ENCODE measurements around the gene UHRF2.
A peak's percentile ranks its signal among the peaks of the same experiment; 100 is the strongest.

Gene UHRF2

DNA sequence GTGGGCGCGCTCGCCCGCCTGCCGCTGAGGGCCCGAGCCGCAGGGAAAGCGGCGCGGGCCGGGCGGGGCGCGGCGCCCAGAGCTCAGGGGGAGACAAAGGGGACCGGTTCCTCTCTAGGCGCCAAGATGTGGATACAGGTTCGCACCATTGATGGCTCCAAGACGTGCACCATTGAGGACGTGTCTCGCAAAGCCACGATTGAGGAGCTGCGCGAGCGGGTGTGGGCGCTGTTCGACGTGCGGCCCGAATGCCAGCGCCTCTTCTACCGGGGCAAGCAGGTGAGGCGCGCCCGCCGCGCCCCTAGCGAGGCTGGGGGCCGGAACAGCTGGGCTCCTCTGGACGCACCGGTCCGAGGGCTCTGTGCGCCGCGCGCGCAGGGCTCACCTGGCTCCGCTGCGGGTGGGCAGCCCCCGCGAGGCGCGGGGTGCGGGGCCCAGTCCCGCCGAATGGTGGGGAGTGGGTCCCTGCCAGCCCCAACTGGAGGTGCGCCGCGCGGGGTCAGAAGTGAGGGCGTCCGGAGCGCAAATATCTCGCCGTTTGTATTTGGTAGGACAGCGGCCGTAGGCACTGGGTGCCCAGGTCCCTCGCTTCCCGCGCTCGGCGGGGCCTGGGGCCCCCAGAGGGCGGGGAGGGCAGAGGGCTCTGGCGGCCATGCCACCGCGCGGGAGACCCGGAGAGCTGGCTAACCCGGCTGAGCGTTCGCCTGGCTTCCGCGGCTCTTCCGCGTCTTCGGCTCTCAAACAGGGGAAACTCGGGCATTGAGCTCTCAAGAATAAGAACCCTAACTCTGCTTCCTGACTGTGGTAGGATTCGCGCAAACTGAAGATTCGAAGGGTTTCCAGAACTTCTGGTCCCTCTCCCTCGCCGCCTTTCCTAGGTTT is 607 bp downstream of the UHRF2 start:
- Mint-ChIP-seq H3K27me3 (no peaks in the 10 kb centered on the region), H3K4me1 (ENCODE audit: low read depth) (peaks cover 41% of the 10 kb centered on the region), H3K4me3 (peak overlapping the region; percentile 84), H3K9me3 (no peaks in the 10 kb centered on the region), H3K27ac (peak overlapping the region; percentile 85), H3K36me3 (ENCODE audit: low read depth) (peaks cover 36% of the 10 kb centered on the region)
- DNase-seq, result peak; percentile 65

DNA sequence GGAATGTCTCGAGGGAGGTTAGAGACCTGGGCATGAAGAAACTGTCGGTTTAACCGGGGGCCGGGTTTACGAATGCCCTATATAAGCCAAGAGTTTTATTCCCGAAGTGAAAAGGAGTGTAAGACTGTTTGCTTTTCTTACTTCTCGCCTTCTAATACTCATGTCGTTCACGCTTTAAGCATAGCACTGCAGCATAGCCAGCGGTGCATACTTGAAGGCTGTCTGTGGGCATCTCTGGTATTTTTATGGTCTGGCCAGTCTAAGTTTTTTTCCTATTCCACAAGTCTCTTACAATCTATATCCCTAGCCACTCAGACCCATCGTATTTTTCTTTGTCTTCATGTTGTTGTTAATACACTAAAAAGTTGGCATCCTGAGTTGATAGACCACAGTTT is 1.2 kb downstream of the UHRF2 start:
- Mint-ChIP-seq H3K9me3 (no peaks in the 10 kb centered on the region), H3K27ac (peak overlapping the region; percentile 66), H3K36me3 (ENCODE audit: low read depth) (peaks cover 42% of the 10 kb centered on the region), H3K4me1 (ENCODE audit: low read depth) (peaks cover 47% of the 10 kb centered on the region), H3K27me3 (no peaks in the 10 kb centered on the region), H3K4me3 (peak overlapping the region; percentile 84)
- DNase-seq, result no peak

DNA sequence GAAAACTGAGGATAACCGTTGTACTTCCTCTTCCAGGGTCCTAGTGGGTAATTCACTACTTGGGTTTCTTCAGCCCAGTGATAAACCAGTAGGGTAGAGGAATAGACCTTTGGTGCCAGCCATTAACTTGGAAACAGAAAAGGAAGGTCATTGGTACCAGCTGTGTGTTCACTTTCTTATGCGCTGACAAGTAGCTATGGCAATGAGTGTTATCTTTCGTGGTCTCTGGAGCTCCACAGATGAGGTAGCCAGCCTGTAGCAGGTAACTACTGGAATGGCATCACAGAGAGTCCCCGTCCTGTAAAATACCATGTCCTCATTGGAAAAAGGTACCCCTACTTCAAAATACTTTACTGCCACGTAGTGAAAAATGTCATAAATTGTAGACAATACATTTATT is 2.3 kb downstream of the UHRF2 start:
- Mint-ChIP-seq H3K36me3 (ENCODE audit: low read depth) (peaks cover 43% of the 10 kb centered on the region), H3K9me3 (no peaks in the 10 kb centered on the region), H3K27ac (peak overlapping the region; percentile 66), H3K27me3 (no peaks in the 10 kb centered on the region), H3K4me3 (peak overlapping the region; percentile 84), H3K4me1 (ENCODE audit: low read depth) (peaks cover 53% of the 10 kb centered on the region)
- DNase-seq, result no peak

DNA sequence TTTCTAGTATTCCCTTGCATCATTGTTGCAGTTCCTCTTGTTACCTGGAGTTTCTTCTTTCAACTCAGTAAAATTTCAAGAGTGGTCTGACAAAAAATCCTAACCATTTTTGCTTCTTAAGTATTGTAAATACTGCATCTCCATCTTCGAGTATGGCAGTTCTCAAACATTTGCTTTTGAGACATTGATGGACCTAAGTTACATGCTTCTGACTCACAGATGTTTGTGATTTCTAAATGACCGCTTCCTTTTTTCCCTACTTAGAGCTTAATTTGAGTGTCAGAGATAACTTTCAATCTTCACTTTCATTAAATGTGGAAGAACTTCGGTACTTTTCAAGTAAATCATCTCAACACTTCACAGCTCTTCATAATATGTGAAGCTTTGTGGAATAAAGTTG is 4.2 kb downstream of the UHRF2 start:
- DNase-seq, result no peak
- Mint-ChIP-seq H3K4me1 (ENCODE audit: low read depth) (peaks cover 65% of the 10 kb centered on the region), H3K4me3 (peak overlapping the region; percentile 58), H3K27ac (peak overlapping the region; percentile 94), H3K36me3 (ENCODE audit: low read depth) (peaks cover 61% of the 10 kb centered on the region), H3K27me3 (no peaks in the 10 kb centered on the region), H3K9me3 (no peaks in the 10 kb centered on the region)

DNA sequence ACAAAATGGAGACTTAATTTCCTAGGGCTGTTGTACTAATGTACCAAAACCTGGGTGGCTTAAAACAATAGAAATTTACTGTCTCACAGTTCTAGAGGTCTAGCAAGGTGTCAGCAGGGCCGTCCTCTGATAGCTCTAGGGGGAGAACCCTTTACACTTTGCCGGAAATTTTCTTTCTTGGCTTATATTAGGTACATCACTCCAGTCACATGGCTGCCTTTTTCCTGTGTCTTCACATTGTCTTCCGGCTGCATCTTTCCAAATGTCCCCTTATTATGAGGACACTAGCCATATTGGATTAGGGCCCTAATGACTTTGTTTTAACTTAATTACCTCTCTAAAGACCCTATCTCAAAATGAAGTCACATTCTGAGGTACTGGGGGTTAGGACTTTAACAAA is 5.8 kb downstream of the UHRF2 start:
- no peak for DNase-seq
- peaks cover 72% of the 10 kb centered on the region for H3K36me3 Mint-ChIP-seq (ENCODE audit: low read depth)
- no peaks in the 10 kb centered on the region for H3K27me3 Mint-ChIP-seq
- no peaks in the 10 kb centered on the region for H3K9me3 Mint-ChIP-seq
- peaks cover 71% of the 10 kb centered on the region for H3K4me1 Mint-ChIP-seq (ENCODE audit: low read depth)
- peak overlapping the region; percentile 66 for H3K4me3 Mint-ChIP-seq
- peak overlapping the region; percentile 94 for H3K27ac Mint-ChIP-seq

DNA sequence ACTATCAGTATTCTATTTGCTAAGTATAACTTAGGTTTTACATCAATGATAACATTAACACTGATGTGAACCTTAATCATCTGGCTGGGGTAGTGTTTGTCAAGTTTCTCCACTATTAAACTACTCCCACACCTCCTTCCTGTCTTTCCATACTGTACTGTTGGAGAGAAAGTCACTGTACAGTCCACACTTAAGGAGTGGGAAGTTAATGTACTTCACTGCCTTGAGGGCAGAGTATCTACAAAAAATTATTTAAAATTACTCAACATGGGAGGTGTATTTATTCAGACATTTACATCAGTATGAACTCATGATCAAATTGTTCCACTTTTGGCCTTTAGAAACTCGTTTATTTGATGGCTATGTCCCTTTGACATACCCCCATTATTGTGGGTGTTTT is 11.9 kb downstream of the UHRF2 start:
- peaks cover 81% of the 10 kb centered on the region for H3K36me3 Mint-ChIP-seq (ENCODE audit: low read depth)
- peaks cover 69% of the 10 kb centered on the region for H3K4me1 Mint-ChIP-seq (ENCODE audit: low read depth)
- no peak for DNase-seq
- H3K4me3 Mint-ChIP-seq, result no peak overlapping the region
- H3K9me3 Mint-ChIP-seq, result no peaks in the 10 kb centered on the region
- no peak overlapping the region for H3K27ac Mint-ChIP-seq
- no peaks in the 10 kb centered on the region for H3K27me3 Mint-ChIP-seq

DNA sequence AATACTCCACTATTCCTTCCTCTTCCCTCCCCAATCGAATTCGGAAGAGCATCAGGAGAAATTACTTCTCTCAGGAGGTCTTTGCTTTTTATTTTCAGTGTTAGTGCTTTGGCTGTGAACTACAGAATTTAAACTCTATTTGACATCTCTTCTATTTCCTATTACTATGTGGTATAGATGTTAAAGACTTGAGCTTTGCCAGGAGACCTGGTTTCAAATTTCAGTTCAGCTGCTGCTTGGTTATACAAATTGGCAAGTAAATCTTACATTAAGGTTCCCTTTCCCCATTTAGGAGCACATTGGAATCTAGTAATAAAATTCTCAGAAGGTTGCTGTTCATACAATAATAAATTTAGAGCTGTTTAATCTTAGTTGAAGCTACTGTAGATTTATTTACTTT is 13.1 kb downstream of the UHRF2 start:
- peak overlapping the region; percentile 39 for H3K27ac Mint-ChIP-seq
- H3K36me3 Mint-ChIP-seq (ENCODE audit: low read depth), result peaks cover 79% of the 10 kb centered on the region
- H3K4me1 Mint-ChIP-seq (ENCODE audit: low read depth), result peaks cover 71% of the 10 kb centered on the region

DNA sequence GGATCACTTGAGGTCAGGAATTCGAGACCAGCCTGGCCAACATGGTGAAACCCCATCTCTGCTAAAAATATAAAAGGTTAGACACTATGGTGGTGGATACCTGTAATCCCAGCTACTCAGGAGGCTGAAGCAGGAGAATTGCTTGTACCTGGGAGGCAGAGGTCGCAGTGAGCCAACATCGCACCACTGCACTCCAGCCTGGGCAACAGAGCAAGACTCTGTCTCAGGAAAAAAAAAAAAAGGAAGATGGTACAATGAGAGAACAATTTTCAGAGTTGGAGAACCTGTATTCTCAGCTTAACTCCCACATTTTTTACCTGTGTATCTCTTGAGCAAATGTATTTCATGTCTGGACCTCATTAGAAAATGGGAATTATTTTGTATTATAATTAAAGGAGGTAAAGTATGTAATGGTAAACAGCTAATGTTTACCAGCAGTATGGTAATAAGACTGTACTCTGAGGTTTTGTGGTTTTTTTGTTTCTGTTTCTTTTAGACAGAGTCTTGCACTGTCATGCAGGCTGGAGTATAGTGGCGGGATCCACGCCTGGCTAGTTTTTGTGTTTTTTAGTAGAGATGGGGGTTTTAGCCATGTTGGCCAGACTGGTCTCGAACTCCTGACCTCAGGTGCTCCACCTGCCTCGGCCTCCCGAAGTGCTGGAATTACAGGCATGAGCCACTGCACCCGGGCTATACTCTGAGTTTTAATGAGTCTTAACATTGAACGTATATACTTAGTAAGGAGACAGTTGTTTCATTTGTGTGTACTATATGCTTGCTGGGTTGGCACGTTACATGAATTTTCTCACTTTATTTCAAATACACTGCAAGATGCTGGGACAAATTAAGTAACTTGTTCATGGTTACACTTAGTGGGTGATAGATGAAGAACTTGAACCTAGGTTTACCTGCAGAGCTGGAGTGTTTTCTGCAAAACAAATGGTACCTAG is 16.2 kb downstream of the UHRF2 start:
- Mint-ChIP-seq H3K9me3 (no peaks in the 10 kb centered on the region), H3K36me3 (ENCODE audit: low read depth) (peaks cover 80% of the 10 kb centered on the region), H3K4me3 (peak overlapping the region; percentile 36), H3K27ac (peak overlapping the region; percentile 77), H3K4me1 (ENCODE audit: low read depth) (peaks cover 80% of the 10 kb centered on the region), H3K27me3 (no peaks in the 10 kb centered on the region)
- peak; percentile 38 for DNase-seq

More for the DNA sequence above, 13.1 kb downstream of the UHRF2 start:
- no peak for DNase-seq
- Mint-ChIP-seq H3K4me3 (no peak overlapping the region), H3K27me3 (no peaks in the 10 kb centered on the region), H3K9me3 (no peaks in the 10 kb centered on the region)

DNA sequence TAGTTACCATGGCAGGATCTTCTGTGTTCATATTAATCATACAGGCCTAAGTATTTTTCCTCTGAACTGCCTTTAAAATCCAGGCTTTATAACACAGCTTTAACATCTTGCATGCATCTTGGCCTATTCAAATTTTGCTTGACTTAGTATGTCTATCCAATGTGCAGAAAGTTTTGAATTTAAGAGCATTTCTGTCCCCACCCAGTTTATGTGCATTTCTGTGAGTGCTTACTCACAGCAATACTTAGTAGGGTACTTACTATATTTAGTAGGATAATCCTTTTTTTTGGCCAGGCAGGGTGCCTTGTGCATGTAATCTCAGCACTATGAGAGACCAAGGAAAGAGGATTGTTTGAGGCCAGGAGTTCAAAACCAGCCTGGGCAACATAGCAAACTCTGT is 18.0 kb downstream of the UHRF2 start:
- Mint-ChIP-seq H3K9me3 (no peaks in the 10 kb centered on the region), H3K27me3 (no peaks in the 10 kb centered on the region), H3K27ac (peak overlapping the region; percentile 41), H3K4me1 (ENCODE audit: low read depth) (peaks cover 73% of the 10 kb centered on the region), H3K4me3 (no peak overlapping the region), H3K36me3 (ENCODE audit: low read depth) (peaks cover 79% of the 10 kb centered on the region)
- no peak for DNase-seq

DNA sequence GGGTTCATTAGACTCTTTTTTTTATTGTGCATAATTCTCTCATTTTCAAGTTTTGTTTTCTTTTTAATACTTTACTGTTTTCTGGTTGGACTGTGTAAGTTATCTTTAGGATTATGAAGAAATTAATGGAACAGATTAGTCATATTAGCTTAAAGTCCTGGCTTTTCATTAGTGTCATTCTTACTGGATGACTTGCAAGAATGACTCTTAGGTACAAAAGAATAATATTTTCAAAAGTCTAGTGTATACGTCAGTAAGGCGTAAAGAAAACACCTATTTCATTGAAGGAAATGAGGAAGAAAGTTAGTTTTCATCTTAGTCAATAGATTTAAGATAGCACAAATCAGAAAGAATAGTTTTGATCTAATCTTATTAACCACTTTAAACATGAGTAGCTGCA is 20.4 kb downstream of the UHRF2 start:
- Mint-ChIP-seq H3K4me1 (ENCODE audit: low read depth) (peaks cover 76% of the 10 kb centered on the region), H3K27me3 (no peaks in the 10 kb centered on the region), H3K4me3 (no peak overlapping the region), H3K36me3 (ENCODE audit: low read depth) (peaks cover 81% of the 10 kb centered on the region), H3K27ac (peak overlapping the region; percentile 30), H3K9me3 (no peaks in the 10 kb centered on the region)
- DNase-seq, result no peak

DNA sequence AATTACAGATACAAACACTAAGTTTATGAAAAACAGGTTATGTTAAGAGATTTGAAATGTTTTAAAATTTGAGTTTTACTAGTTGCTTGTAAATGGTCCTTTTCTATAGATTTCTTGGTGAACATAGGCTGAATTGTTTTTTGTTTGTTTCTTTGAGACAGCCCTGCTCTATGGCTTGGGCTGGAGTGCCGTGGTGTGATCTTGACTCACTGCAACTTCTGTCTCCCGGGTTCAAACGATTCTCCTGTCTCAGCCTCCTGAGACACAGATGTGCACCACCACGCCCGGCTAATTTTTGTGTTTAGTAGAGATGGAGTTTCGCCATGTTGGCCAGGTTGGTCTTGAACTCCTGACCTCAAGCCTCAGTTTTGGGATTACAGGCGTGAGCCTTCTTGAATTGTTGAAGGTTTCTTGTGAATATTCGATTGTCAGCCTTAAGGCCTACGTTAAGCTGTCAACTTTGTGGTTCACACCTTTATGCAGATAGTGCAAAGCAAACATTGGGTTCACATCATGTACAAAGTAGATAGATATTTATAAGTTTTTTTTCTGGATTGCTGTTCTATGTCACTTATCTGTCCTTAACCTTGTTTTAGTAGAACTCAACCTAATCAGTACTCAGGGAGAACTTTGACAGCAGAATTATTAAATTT is 26.2 kb downstream of the UHRF2 start:
- Mint-ChIP-seq H3K4me1 (ENCODE audit: low read depth) (peaks cover 78% of the 10 kb centered on the region), H3K27me3 (no peaks in the 10 kb centered on the region), H3K27ac (no peak overlapping the region), H3K36me3 (ENCODE audit: low read depth) (peaks cover 93% of the 10 kb centered on the region), H3K4me3 (no peak overlapping the region), H3K9me3 (no peaks in the 10 kb centered on the region)
- DNase-seq, result no peak

DNA sequence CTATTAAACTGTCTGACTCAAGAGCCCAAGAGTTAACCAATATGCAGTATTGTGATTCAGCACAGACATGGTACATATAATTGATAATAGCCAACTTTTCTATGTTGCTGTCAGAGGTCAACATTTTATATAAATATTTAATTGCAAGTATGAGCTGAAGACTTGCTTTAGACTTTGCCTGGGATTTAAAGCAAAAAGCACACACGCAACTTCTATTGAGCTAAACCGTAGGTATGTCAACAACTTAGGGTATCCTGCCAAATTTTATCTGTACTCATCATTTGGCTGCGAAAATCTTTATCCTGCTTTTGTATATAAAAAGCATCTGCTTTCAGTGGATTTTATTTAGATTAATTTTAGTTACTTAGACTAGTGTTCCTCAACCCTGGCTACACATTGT is 27.4 kb downstream of the UHRF2 start:
- Mint-ChIP-seq H3K4me1 (ENCODE audit: low read depth) (peaks cover 77% of the 10 kb centered on the region), H3K4me3 (no peak overlapping the region), H3K27me3 (no peaks in the 10 kb centered on the region), H3K36me3 (ENCODE audit: low read depth) (peaks cover 89% of the 10 kb centered on the region), H3K9me3 (no peaks in the 10 kb centered on the region), H3K27ac (no peak overlapping the region)
- DNase-seq, result no peak

DNA sequence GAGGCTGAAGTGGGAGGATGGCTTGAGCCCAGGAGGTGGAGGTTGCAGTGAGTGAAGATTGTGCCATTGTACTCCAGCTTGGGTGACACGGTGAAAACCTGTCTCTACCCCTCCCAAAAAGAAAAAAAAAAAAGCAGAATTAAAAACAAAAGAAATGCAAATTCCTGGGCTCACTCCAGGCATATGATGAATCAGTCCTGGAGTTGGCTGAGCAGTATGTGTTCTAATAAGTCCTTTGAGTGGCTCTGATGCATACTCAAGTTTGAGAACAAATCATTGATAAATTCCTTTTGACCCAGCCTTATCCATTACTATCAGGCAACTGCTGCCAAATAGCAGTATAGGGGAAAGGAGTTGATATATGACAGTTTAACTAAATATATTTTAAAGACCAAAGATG is 28.3 kb downstream of the UHRF2 start:
- no peaks in the 10 kb centered on the region for H3K9me3 Mint-ChIP-seq
- H3K4me3 Mint-ChIP-seq, result no peak overlapping the region
- H3K27ac Mint-ChIP-seq, result no peak overlapping the region
- H3K36me3 Mint-ChIP-seq (ENCODE audit: low read depth), result peaks cover 92% of the 10 kb centered on the region
- no peak for DNase-seq
- no peaks in the 10 kb centered on the region for H3K27me3 Mint-ChIP-seq
- H3K4me1 Mint-ChIP-seq (ENCODE audit: low read depth), result peaks cover 77% of the 10 kb centered on the region

DNA sequence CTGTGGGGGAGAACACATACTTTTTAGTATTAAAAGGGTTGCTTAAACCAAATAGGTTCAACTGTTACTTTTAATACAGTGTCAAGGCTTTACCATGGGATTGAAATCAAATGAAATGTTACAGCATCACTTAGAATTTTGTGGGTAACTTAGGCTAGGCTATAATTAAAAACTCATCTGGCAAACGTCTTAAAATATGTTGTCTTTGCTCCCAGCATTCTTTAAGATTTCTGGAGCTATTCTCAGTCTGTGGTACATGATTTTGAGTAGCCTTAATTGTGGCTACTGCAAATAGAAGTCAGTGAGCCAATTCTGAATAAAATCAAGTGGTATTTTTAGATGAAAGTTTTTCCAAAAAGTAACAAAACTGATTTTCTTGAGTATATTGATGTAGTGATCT is 30.7 kb downstream of the UHRF2 start:
- H3K27me3 Mint-ChIP-seq, result no peaks in the 10 kb centered on the region
- H3K27ac Mint-ChIP-seq, result peak overlapping the region; percentile 14
- no peaks in the 10 kb centered on the region for H3K9me3 Mint-ChIP-seq
- peaks cover 88% of the 10 kb centered on the region for H3K36me3 Mint-ChIP-seq (ENCODE audit: low read depth)
- H3K4me3 Mint-ChIP-seq, result no peak overlapping the region
- peaks cover 77% of the 10 kb centered on the region for H3K4me1 Mint-ChIP-seq (ENCODE audit: low read depth)
- DNase-seq, result no peak
